HUDEP-2 (cell line): Measurements from ENCODE around the gene SLC25A6.
"Not testable (repeated sequence)": the region's sequence is repeated elsewhere in the genome, so short reads cannot be mapped to it uniquely, and the experiment has no call there.

Source experiments
- DNase-seq, 76 experiments: peaks; one replicate each; lab custom pipeline; 2025; ENCODE audit not compliant: unreplicated experiment in 76 of 76; lab: John Stamatoyannopoulos, UW

SLC25A6 gene

GRCh38 chrX:1355131-1356046, 36.5 kb downstream of the SLC25A6 start:
- no peak for DNase-seq

- no peak for DNase-seq
These were observed 37.6 kb downstream of the SLC25A6 start for GRCh38 chrX:1354036-1355019.

- no peak for DNase-seq
These were observed 39.8 kb downstream of the SLC25A6 start for GRCh38 chrX:1351981-1352714.

DNA sequence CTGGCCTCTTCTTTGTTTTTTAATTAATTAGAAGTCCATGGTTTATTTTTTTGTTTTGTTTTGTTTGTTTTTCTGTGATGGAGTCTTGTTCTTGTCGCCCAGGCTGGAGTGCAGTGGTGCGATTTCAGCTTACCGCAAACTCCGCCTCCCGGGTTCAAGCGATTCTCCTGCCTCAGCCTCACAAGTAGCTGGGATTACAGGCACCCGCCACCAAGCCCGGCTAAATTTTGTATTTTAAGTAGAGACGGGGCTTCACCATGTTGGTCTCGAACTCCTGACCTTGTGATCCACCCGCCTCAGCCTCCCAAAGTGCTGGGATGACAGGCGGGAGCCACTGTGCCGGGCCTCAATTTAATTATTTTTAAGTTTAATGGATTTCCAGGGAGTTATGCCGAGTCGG, 42.3 kb downstream of the SLC25A6 start:
- not testable (repeated sequence) for DNase-seq

DNA sequence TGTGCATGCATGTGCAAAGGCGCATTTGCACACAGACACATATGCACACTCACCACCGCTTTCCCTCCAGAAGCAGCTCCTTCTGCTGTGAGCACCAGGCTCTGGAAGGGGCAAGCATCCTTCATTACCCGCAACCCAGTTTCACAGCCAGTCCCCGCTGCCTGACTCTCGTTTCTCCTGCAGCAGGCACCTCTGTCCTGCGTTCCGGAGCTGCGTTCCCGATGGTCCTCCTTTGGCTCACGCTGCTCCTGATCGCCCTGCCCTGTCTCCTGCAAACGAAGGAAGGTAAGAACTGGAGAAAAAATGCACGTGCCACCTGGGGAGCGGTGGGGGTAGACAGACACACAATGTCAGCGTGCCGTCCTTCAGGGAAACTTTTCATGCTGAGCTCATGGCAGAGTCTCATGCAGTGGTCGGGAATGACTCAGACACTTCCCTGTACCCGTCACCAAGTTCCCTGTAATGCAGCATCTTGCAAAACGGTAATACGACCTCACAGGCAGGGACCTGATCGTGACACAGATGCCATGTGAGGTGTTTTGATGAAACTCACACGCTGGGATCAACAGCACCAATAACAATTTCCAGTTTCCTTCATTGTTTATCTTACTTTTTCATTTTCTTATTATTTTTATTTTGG, 50.2 kb downstream of the SLC25A6 start:
- DNase-seq = no peak

DNA sequence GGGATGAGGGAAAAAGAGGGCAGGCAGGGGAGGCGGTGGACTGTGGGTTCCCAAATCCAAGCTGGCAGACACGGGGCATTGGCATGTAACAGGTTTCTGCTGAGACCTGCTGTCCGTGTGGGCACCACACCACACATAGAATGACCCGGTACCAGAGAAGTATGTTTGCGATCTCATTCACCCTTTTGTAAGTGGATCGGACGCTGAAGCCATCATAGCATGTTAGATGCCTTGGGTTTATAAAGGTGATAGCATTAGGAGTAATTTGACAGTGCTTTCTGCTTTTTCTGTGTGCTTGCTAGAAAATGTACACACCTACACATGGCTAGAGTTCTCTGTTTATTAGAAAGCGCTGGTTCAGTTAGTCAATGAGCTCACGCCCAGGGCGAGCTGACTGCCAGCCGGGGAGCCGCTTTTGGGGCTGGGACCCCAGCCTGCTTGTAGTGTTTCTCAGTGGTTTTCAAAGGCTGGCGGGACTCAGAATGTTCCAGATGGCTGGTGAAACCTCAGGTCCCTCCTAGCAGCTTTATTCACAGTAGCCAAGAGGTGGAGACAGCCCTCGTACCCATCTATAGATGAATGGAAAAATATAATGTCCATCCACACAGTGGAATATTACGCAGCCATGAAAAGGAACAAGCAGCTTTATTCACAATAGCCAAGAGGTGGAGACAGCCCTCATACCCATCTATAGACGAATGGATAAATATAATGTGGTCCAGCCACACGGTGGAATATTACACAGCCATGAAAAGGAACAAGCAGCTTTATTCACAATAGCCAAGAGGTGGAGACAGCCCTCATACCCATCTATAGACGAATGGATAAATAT, 54.7 kb downstream of the SLC25A6 start:
- DNase-seq = no peak

- DNase-seq = no peak
These were observed 55.5 kb downstream of the SLC25A6 start, which contains the start of gene IL3RA for GRCh38 chrX:1336331-1336943. Gene IL3RA, plus strand, starts transcription at chrX:1336785. Its CDS starts 4,981 bp downstream, at chrX:1341766.
